Measurements from ENCODE around the gene ZSCAN5B.
"Not testable (repeated sequence)": the region's sequence is repeated elsewhere in the genome, so short reads cannot be mapped to it uniquely, and the experiment has no call there.

Gene ZSCAN5B

DNA sequence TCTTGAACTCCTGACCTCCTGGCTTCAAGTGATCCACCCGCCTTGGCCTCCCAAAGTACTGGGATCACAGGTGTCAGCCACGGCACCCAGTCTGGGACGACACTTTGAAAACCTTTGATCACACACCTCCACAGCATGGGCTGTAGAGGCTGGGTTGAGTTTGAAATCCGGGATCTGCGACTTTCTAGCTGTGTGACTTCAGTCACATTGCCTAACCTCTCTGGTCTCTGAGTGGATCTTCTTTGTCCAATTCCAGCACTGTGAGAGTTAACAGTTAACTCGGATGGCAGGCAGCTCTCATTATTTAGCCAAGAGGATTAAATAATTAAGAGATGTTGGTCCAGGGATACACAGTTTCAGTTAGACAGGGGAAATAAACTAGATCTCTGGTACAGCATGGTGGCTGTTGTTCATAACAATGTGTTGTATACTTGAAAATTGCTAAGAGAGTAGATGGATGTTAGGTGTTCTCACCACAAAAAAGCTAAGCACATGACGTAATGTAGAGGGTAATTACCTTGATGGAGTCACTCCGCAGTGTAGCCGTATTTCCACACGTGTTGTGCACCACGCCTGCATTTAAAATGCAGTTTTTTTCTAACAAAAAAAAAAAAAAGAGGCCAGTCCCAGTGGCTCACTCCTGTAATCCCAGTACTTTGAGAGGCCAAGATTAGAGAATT lies 19.9 kb downstream of the ZSCAN5B start:
- intact Hi-C loops (cut with DNase I) = no loop called here
- DNase-seq = no peak

DNA sequence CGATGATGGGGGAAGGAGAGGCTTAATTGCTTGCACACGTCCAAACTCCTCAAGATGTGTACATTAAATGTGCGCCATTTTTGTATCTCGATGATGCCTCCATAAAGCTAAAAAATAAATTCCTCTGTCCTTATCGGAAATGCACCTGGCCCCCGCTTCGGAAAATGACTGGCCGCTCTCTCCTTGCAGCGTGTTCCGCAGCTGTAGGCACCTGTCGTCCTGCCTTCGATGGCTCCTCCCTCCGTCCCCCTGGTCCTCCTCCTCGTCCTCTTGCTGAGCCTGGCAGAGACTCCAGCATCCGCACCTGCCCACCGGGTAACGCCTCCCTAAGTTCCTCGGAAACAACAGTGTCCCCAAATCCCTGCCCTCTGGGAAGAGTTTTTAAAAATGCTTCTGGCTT lies 20.7 kb downstream of the ZSCAN5B start:
- intact Hi-C loops (cut with DNase I) = no loop called here

DNA sequence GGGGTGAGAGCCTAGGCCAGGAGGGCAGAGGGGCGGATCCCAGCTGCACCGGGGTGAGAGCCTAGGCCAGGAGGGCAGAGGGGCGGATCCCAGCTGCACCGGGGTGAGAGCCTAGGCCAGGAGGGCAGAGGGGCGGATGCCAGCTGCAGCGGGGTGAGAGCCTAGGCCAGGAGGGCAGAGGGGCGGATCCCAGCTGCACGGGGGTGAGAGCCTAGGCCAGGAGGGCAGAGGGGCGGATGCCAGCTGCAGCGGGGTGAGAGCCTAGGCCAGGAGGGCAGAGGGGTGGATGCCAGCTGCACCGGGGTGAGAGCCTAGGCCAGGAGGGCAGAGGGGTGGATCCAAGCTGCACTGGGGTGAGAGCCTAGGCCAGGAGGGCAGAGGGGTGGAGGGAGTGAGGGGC lies 21.3 kb downstream of the ZSCAN5B start:
- intact Hi-C loops (cut with DNase I); DNase-seq: not testable (repeated sequence)

More for the DNA sequence above, 20.7 kb downstream of the ZSCAN5B start:
- DNase-seq = no peak

DNA sequence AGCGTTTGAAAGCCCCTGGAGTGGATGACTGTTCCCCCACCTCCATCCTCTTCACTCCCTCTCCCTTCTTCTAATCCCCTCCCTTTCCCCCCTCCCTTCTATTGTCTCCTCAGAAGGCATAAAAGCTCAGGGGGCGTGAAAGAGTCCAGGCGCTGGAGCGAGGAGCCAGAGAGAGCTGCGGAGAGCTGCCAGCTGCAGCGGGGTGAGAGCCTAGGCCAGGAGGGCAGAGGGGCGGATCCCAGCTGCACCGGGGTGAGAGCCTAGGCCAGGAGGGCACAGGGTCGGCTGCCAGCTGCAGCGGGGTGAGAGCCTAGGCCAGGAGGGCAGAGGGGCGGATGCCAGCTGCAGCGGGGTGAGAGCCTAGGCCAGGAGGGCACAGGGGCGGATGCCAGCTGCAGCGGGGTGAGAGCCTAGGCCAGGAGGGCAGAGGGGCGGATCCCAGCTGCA lies 21.7 kb downstream of the ZSCAN5B start, which contains the start of gene GALP:
Gene GALP, plus strand, starts transcription at position 148 of the 447 bp plus-strand sequence. CDS start 1,101 bp downstream, outside the sequence.
- not testable (repeated sequence) for DNase-seq

DNA sequence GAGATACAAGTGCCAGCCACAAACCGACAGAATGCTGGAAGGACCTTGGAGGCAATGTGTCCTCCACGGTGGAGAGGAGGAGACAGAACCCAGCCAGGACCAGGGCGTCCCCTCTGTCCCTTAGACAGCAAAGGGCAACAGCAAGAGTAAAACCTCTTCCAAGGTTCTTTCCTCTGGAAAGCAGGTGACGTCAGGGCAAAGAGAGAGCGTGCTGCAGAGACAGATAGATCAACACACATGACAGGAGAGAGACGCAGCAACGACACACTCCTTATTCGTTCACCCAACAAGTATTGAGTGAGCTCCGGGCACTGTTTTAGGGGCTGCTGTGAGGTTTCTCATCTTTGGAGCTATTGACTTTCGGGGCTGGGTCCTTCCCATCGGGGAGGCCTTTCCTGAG lies 23.0 kb downstream of the ZSCAN5B start:
- DNase-seq = peak in 11 of 42 donors; percentile 15 to 67 (median 32)
- intact Hi-C loops (cut with DNase I) = loop anchor here (5.0 kb wide), 1 partner anchor 97 kb away; no protein-coding TSS in a partner anchor

More for the DNA sequence above, 21.7 kb downstream of the ZSCAN5B start, which contains the start of gene GALP:
- intact Hi-C loops (cut with DNase I) = not testable (repeated sequence)

DNA sequence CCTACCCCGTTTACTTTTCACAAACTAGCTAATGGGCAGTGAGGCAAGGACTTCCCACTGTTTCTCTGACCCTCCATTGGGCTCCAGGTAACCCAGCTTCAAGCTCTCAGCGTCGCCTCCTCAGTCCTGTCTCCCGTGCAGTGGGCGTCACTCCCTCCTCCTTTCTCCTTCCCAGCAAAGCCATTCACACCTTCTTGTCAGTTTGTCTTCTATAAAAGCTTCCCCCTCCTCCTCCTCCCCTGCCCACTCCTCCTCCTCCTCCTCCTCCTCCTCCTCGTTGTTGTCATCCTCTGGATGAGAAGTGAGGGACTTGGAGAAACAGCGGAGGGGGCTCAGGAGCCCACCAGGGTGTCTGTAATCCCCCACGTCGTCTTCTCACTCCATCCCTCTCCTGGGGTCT lies 23.5 kb downstream of the ZSCAN5B start:
- intact Hi-C loops (cut with DNase I) = loop anchor here (5.0 kb wide), 1 partner anchor 97 kb away; no protein-coding TSS in a partner anchor
- DNase-seq = peak in 4 of 42 donors; percentile 19 to 59 (median 35)

DNA sequence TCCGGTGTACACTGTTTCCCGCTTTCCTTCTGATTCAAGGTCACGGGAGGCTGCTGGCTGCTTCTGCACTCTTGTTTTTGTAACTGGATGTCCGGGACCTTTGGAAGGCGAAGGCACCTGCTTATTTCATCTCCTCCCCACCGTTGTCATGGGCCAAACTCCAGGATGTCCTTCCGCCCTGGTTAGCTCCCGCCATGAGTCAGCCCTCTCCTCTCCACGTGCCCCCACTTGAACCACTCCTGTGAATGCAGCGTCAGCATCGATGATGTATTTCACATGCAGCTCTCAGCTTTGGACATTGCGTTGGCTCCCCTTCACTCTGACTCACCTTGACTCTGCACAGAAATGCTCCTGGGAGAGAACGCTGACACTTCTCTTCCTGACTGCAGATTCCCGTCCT lies 27.3 kb downstream of the ZSCAN5B start:
- intact Hi-C loops (cut with DNase I) = loop anchor here (5.0 kb wide), 1 partner anchor 93 kb away; no protein-coding TSS in a partner anchor
- no peak for DNase-seq

DNA sequence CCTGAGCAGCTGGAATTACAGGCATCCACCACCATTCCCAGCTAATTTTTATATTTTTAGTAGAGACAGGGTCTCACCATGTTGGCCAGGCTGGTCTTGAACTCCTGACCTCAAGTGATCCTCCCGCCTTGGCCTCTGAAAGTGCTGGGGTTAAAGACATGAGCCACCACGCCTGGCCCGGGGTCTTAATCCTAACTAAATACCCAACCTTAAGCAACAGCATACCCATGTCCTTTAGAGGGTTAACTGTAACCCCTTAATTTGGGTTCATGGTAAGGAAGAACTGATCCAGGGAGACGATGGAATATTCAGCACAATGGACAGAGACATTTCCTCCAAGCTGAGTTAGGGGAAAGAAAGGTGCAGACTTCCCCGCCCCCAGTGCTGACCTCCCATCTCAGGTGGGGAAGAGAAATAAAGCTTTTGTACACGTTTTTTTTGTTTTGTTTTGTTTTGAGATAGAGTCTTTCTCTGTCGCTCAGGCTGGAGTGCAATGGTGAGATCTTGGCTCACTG lies 30.5 kb downstream of the ZSCAN5B start:
- intact Hi-C loops (cut with DNase I) = no loop called here
- no peak for DNase-seq

DNA sequence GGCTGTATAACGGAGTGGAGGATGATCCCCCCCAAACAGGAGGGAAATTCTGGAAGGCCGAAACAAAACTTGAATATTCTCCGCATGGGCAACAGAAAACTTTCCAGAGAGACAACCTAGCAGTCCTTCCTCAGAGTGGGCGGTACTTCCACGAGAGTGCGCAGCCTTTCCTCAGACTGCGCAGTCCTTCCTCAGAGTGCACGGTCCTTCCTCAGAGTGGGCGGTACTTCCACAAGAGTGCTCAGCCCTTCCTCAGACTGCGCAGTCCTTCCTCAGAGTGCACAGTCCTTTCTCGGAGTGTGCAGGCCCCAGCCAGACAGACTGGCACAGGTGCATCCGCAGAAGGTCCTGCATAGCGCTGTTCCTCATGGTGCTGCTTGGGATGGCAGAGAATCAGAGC lies 34.5 kb downstream of the ZSCAN5B start:
- no peak for DNase-seq
- intact Hi-C loops (cut with DNase I) = no loop called here

DNA sequence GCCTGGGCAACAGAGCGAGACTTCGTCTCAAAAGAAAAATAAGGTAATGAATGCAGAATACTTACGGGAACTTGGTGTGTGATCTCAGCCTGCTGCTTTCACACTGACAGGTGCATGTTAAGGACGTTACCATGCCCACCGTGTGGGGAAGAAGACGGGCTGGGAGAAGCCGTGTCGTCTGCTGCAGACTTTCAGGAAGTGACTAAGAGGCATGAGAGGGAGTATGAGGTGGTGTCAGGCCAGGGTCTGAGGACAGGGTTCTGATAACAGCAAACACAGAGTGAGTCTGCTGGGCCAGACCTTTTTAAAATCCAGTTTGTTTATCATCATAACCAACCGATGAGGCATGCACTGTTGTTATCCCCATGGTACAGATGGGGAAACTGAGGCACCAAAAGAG lies 35.3 kb downstream of the ZSCAN5B start:
- intact Hi-C loops (cut with DNase I) = no loop called here
- DNase-seq = peak in 6 of 42 donors; percentile 13 to 49 (median 25)

DNA sequence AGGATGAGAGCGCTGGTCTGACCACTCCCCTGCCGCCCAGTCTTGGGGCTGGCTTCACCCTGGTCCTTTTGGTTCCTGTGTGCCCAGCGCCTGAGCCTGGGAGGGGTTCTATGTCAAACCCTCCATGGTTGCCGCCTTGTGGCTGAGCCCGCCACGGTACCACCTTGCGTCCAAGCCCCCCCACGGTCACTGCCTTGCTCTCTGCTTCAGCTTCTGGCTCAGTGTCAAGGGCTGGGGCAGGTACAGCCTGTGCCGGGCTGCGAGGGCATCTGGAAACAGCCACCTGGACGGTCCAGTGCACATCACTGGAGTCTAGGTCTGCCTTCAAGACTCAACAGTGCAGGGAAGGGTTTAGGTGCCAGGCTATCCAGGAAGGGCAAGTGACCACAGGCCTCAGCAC lies 36.0 kb downstream of the ZSCAN5B start:
- intact Hi-C loops (cut with DNase I) = no loop called here
- no peak for DNase-seq

DNA sequence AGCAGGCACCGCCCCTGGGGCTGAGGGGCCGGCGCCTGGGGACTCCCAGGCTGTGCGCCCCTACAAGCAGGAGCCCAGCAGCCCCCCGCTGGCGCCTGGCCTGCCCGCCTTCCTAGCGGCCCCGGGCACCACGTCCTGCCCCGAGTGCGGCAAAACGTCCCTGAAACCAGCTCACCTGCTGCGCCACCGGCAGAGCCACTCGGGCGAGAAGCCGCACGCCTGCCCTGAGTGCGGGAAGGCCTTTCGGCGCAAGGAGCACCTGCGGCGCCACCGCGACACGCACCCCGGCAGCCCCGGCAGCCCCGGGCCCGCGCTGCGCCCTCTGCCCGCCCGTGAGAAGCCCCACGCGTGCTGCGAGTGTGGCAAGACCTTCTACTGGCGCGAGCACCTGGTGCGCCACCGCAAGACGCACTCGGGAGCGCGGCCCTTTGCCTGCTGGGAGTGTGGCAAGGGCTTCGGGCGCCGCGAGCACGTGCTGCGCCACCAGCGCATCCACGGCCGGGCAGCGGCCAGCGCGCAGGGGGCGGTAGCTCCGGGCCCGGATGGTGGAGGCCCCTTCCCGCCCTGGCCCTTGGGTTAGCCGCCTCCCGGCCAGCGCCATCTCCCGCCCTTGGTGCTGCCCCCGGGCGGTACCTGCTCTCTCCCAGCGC lies 37.8 kb downstream of the ZSCAN5B start:
- DNase-seq = no peak
- intact Hi-C loops (cut with DNase I) = no loop called here

DNA sequence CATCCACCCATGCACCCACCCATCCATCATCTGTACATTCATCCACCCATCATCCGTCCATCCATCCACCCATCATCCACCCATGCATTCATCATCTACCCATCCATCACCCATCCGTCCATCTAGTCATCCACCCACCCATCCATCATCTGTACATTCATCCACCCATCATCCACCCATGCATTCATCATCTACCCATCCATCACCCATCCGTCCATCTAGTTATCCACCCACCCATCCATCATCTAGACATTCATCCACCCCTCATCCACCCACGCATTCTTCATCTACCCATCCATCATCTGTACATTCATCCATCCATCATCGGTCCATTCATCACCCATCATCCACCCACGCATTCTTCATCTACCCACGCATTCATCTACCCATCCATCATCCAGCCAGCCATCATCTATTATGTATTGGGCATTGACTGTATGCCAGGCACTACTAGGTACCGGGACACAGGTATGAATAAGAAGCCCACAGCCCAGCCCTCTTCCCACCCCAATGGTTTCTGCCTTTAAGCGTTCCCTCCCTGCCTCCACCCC lies 38.5 kb downstream of the ZSCAN5B start:
- no peak for DNase-seq
- intact Hi-C loops (cut with DNase I) = no loop called here

DNA sequence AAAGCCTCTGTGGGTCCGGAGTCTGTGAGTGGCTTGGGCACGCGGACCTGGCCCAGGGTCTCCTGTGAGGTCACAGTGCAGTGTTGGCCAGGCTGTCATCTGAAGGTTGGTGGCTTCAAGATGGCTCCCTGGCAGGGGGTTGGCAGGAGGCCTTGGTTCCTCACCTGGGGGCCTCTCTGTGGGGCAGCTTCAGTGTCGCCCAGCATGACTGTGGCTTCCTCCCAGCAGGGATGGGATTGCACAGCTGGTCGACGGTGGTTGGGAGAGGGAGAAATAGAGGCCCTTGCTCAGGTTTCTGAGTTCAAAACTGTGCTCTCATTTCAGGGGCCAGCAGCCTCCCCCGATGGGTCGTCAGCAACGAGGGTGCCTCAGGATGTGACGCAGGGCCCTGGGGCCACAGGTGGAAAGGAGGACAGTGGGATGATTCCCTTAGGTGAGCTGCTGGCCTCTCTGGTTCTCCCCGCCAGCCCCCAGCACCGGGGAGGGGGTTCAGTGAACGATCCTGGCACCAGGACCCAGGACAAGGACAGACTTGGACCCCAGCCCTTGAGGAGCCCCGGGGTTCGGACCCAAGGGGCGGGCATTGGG lies 39.3 kb downstream of the ZSCAN5B start:
- intact Hi-C loops (cut with DNase I) = no loop called here
- DNase-seq = no peak

DNA sequence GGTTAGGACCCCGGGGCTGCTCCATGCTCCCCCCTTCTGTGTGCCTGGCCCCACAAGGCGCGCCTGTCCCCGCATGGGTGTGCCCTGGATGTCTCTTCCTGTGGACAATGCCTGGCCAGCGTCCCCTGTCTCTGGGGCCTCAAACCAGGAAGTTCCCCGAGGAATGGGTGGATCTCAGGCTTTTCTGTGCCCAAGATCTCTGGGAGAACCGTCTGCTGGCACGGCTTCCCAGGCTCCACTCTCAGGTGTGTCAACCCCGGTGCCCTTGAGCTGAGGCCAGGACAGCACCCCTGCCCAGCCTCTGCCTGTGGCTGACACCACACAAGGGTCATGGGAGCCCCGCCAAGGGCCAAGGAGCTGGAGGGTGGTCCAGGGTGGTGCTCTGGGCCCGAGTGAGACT lies 40.8 kb downstream of the ZSCAN5B start:
- intact Hi-C loops (cut with DNase I) = no loop called here
- no peak for DNase-seq

DNA sequence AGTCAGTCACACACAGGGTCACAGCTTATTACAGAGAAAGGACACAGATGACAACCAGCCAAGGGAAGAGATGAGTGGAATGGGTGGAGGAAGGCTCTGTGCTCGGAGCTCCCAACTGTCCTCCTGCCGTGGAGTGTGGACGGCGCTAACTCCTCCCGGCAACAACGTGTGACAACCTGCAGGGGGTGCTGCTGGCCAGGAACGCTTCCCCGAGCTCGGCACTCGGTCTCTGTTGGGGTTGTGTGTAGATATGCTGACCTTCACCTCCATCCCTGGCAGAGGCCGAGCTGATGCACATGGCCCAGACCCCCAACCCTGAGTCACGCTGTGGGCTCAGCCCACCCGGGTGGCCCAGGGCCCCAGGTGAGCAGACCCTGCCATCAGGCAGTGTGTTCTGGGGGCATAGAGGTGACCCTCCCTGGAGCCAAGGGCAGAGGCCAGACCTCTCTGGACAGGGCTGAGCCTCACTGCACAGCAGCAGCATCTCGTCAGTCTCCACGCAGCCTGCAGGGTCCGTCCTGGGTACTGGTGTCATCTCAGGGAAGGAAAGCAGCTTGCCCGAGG lies 42.4 kb downstream of the ZSCAN5B start:
- intact Hi-C loops (cut with DNase I) = no loop called here
- peak in 24 of 42 donors; percentile 13 to 64 (median 44) for DNase-seq

DNA sequence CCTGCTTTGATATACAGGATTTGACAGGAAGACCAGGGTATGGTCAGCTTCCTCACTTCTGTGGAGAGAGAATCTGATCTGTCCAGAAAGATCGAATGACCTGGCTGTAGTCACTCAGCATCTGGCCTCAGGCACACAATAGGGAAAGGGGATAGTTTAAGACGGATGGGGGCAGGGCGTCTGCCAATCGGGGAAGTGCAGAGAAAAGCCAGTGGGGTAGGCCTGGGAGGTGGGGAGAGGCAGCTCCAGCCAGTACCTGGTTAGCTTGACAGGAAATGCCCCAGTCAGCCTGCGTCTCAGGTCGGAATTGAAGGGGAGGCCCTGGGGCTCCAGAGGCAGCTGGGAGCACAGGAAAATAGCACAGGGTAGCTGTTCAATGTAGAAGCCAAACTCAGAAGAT lies 44.1 kb downstream of the ZSCAN5B start:
- DNase-seq = no peak
- intact Hi-C loops (cut with DNase I) = no loop called here

DNA sequence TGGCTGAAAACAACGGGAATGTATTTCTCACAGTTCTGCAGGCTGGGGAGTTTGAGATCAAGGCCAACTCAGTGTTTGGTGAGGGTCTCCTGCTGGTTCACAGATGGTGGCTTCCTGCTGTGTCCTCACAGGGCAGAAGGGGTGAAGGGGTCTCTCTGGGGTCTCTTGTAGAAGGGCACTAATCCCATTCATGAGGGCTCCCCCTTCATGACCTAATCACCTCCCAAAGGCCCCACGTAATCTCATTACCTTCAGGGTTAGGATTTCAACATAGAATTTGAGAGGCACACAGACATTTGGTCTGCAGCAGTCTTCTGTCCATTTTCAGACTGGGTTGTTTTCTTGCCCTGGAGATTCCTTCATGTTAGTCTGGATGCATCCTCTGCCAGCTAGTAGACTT lies 44.9 kb downstream of the ZSCAN5B start:
- intact Hi-C loops (cut with DNase I) = no loop called here

DNA sequence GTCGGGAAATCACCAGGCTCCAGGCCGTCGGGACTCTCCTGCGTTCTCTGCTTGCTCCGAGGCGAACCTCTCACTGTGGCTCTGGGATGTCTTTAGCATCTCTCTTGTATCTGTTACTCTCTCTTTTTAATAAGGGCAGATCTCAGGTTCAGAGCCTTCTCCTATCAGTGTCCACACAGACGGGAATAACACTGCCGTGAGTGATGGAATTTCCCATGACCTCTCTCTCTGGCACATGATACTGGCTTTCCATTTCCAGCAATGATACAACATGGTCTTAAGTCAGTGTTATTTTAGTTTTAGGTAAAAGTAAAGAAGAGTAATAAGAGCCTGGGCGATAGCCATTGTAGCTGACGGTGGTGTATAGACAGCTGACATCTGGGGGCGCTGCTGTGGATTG lies 47.2 kb downstream of the ZSCAN5B start:
- no peak for DNase-seq
- intact Hi-C loops (cut with DNase I) = no loop called here

More for the DNA sequence above, 44.9 kb downstream of the ZSCAN5B start:
- no peak for DNase-seq
